Measurements from ENCODE around the gene EPAS1. TPM values are rescaled to one million over a fixed set of nuclear protein-coding genes. Genes with fewer than 3 reads are reported as not detected.

The EPAS1 gene
- total and polyA plus RNA-seq, 2 of the 13 experiments (the other 11 are each of a cell fraction or from before 2014, with no cell fraction given) = 47.1 to 182 TPM

DNA sequence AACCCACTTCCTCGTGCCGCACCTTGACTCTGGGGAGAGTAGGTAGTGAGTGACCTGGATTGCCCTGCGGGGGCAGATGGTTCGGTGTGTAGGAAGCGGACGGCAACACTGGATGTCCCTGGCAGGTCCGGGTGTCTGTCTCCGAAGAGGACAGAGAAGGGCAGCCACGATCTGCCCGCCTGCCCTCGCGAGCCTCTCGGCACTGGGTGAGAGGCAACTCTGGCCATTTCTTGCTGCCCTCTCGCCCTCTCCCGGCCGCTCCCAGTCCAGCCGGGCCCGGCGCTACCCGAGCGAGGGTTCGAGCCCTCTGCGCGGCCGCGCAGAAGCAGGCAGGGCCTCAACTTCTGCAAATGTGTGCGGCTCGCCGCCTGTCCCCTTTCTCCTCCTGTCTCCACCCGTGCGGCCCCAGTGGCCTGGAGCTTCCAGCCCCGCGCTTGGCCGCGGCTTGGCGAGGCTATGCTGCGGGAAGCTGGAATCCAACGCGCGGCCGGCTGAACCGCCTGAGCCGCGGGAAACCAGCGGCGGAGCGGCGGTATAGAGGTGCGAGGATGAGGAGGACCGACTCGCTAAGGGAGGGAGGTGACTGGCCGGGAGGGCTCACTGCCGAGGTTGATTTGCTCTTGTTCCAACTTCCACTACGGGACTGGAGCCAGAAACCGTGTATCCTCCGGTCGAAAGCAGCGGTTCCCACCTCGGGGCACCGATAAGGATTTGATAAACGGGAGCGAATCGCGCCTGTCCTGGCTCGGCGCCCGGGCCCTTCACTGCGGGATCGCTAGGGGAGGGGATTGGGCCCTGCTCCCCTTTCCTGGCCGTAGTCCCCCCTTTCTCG lies 1.5 kb downstream of the EPAS1 start (continued):
- TF ChIP-seq, protein P1, sequence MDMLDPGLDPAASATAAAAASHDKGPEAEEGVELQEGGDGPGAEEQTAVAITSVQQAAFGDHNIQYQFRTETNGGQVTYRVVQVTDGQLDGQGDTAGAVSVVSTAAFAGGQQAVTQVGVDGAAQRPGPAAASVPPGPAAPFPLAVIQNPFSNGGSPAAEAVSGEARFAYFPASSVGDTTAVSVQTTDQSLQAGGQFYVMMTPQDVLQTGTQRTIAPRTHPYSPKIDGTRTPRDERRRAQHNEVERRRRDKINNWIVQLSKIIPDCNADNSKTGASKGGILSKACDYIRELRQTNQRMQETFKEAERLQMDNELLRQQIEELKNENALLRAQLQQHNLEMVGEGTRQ (IDR thresholded peaks at IDR 0.05; ENCODE audit: low read depth, low read length) = no peak
- TF ChIP-seq, protein P1 (CRISPR knock-in tag; IDR thresholded peaks at IDR 0.05; ENCODE audit: borderline replicate concordance) = no peak
- 0 out of 4 replicates have a peak, but pooled peaks of 1 of the 2 experiments have one; percentile 43 for TF ChIP-seq KLF16 (CRISPR knock-in tag; IDR thresholded peaks at IDR 0.05)
- no peak for TF ChIP-seq IKZF1 (IDR thresholded peaks at IDR 0.05)
- TF ChIP-seq REPIN1 (CRISPR knock-in tag; IDR thresholded peaks at IDR 0.05; ENCODE audit: borderline replicate concordance, low read depth) = peak; percentile 66; the same call in 1 of the 2 replicates
- no peak; the same call in 1 of the 2 replicates for TF ChIP-seq TARDBP (CRISPR knock-in tag; IDR thresholded peaks at IDR 0.05)
- no peak; the same call in 1 of the 2 replicates for TF ChIP-seq MYC (CRISPR knock-in tag; IDR thresholded peaks at IDR 0.05; ENCODE audit: borderline replicate concordance)
- no peak for TF ChIP-seq REXO4 (CRISPR knock-in tag; IDR thresholded peaks at IDR 0.05; ENCODE audit: borderline replicate concordance)
- 0 out of 2 replicates have a peak, but pooled peaks have one; percentile 29 for TF ChIP-seq ZNF605 (CRISPR knock-in tag; IDR thresholded peaks at IDR 0.05)
- no peak for TF ChIP-seq JUN (CRISPR knock-in tag; IDR thresholded peaks at IDR 0.05)
- TF ChIP-seq ZNF589 (CRISPR knock-in tag; conservative IDR thresholded peaks at IDR 0.05) = 0 out of 2 replicates have a peak, but pooled peaks have one; percentile 51
- TF ChIP-seq ATF2 (CRISPR knock-in tag; IDR thresholded peaks at IDR 0.05) = no peak
- peak; percentile 72; the same call in 1 of the 2 replicates for TF ChIP-seq CBX5 (CRISPR knock-in tag; IDR thresholded peaks at IDR 0.05; ENCODE audit: borderline replicate concordance)
- no peak for TF ChIP-seq MTA3 (CRISPR knock-in tag; IDR thresholded peaks at IDR 0.05)
- peak; percentile 70 for TF ChIP-seq ZFX (CRISPR knock-in tag; IDR thresholded peaks at IDR 0.05; ENCODE audit: low read depth)
- no peak for TF ChIP-seq ZNF766 (CRISPR knock-in tag; IDR thresholded peaks at IDR 0.05; ENCODE audit: borderline replicate concordance)
- TF ChIP-seq CEBPB (IDR thresholded peaks at IDR 0.05; ENCODE audit: borderline replicate concordance, low read depth, low read length) = no peak
- TF ChIP-seq SCMH1 (CRISPR knock-in tag; IDR thresholded peaks at IDR 0.05; ENCODE audit: borderline replicate concordance) = no peak
- TF ChIP-seq DNMT3B (CRISPR knock-in tag; conservative IDR thresholded peaks at IDR 0.05) = no peak; the same call in 1 of the 2 replicates
- peak; percentile 75; the same call in 1 of the 2 replicates for TF ChIP-seq ZNF772 (CRISPR knock-in tag; IDR thresholded peaks at IDR 0.05)
- no peak for TF ChIP-seq SP2 (CRISPR knock-in tag; IDR thresholded peaks at IDR 0.05)
- TF ChIP-seq ZNF737 (CRISPR knock-in tag; IDR thresholded peaks at IDR 0.05; ENCODE audit: borderline replicate concordance) = no peak
- 0 out of 2 replicates have a peak, but pooled peaks have one; percentile 30 for TF ChIP-seq HIVEP1 (CRISPR knock-in tag; IDR thresholded peaks at IDR 0.05)
- TF ChIP-seq SUZ12 (IDR thresholded peaks at IDR 0.05; ENCODE audit: low read depth, low read length) = no peak
- TF ChIP-seq ZBTB46 (CRISPR knock-in tag; IDR thresholded peaks at IDR 0.05; ENCODE audit: borderline replicate concordance) = no peak
